GM23338 (cell line): ENCODE measurements around the gene ALG14. TPM values are rescaled to one million over a fixed set of nuclear protein-coding genes. Genes with fewer than 3 reads are reported as not detected.
"Not testable (repeated sequence)": the region's sequence is repeated elsewhere in the genome, so short reads cannot be mapped to it uniquely, and the experiment has no call there.

ENCODE experiments used
- ATAC-seq: fragments of 200-7000 bp; cut with Tn5 transposase; 3 replicates; pipeline ENCODE4 v1.9.1; 2020
- DNase-seq: peaks from one replicate; pipeline ENCODE4 v3.0.0-alpha.2; 2015; ENCODE audit warnings: low spot score
- H2AFZ ChIP-seq: fragments of 200-600 bp; sonication (generic); 2 replicates; pipeline ENCODE4 v1.8.0; 2016; ENCODE audit warnings: antibody characterized with exemption, mild to moderate bottlenecking, moderate library complexity
- H3F3A ChIP-seq: fragments of 200-600 bp; sonication (generic); replicated peaks from 2 replicates; pipeline ENCODE4 v1.8.0; 2017; ENCODE audit warnings: antibody characterized with exemption, mixed run types, low read depth
- H3K27ac ChIP-seq: fragments of 200-600 bp; sonication (generic); 2 replicates; pipeline ENCODE4 v1.6.1; 2016; ENCODE audit warnings: low read depth
- H3K27me3 ChIP-seq: fragments of 200-600 bp; sonication (generic); 2 replicates; pipeline ENCODE4 v1.8.0; 2016; ENCODE audit warnings: mild to moderate bottlenecking, mixed run types, moderate library complexity; ENCODE audit not compliant: insufficient read depth
- H3K36me3 ChIP-seq: fragments of 200-600 bp; sonication (generic); 2 replicates; pipeline ENCODE4 v1.8.0; 2016; ENCODE audit warnings: mild to moderate bottlenecking; ENCODE audit not compliant: insufficient read depth
- H3K4me1 ChIP-seq: fragments of 200-600 bp; sonication (generic); 2 replicates; pipeline ENCODE4 v1.8.0; 2016; ENCODE audit warnings: mild to moderate bottlenecking, moderate library complexity; ENCODE audit not compliant: insufficient read depth
- H3K4me2 ChIP-seq: fragments of 200-600 bp; sonication (generic); 2 replicates; pipeline ENCODE4 v1.7.1; 2017; ENCODE audit warnings: mixed run types
- H3K4me3 ChIP-seq: fragments of 200-600 bp; sonication (generic); 2 replicates; pipeline ENCODE4 v1.6.1; 2016; ENCODE audit warnings: mixed run types
- H3K79me2 ChIP-seq: fragments of 200-600 bp; sonication (generic); replicated peaks from 2 replicates; pipeline ENCODE4 v1.8.0; 2017; ENCODE audit warnings: mild to moderate bottlenecking; ENCODE audit not compliant: insufficient read depth
- H3K9me2 ChIP-seq: fragments of 200-600 bp; sonication (generic); 2 replicates; pipeline ENCODE4 v1.8.0; 2017; ENCODE audit not compliant: insufficient read depth
- H4K20me1 ChIP-seq: fragments of 200-600 bp; sonication (generic); replicated peaks from 2 replicates; pipeline ENCODE4 v1.8.0; 2017; ENCODE audit warnings: mild to moderate bottlenecking; ENCODE audit not compliant: insufficient read depth
- H3K27ac Mint-ChIP-seq: 2 replicates; pipeline ENCODE4 v1.8.0; 2020; ENCODE audit warnings: inconsistent platforms, mild to moderate bottlenecking, moderate library complexity, mixed read lengths
- H3K27me3 Mint-ChIP-seq: 3 replicates; pipeline ENCODE4 v1.8.0; 2022; ENCODE audit warnings: low read depth, mild to moderate bottlenecking, moderate library complexity, mixed read lengths, inconsistent platforms; ENCODE audit not compliant: insufficient read depth, poor library complexity
- H3K36me3 Mint-ChIP-seq: 3 replicates; pipeline ENCODE4 v1.8.0; 2021; ENCODE audit warnings: low read depth, mild to moderate bottlenecking, inconsistent platforms, moderate library complexity, mixed read lengths
- H3K4me1 Mint-ChIP-seq: 3 replicates; pipeline ENCODE4 v1.8.0; 2020; ENCODE audit warnings: mild to moderate bottlenecking, inconsistent platforms, mixed read lengths
- H3K4me3 Mint-ChIP-seq: 3 replicates; pipeline ENCODE4 v1.8.0; 2021; ENCODE audit warnings: moderate library complexity, mild to moderate bottlenecking, inconsistent platforms, mixed read lengths
- H3K9me3 Mint-ChIP-seq: 3 replicates; pipeline ENCODE4 v1.8.0; 2020; ENCODE audit warnings: moderate library complexity, mild to moderate bottlenecking, inconsistent platforms, mixed read lengths
- CREB1 ChIP-seq: fragments of 250-450 bp; sonication (Bioruptor Pico); IDR thresholded peaks from 2 replicates; pipeline ENCODE4 v1.5.0; 2020; ENCODE audit warnings: low read depth, mild to moderate bottlenecking, moderate library complexity
- NANOG ChIP-seq: IDR thresholded peaks from 2 replicates; pipeline ENCODE4 v1.6.1; 2016; ENCODE audit warnings: antibody characterized with exemption, borderline replicate concordance
- REST ChIP-seq: IDR thresholded peaks from one replicate; pipeline ENCODE4 v1.6.1; 2018; ENCODE audit warnings: antibody characterized with exemption; ENCODE audit not compliant: unreplicated experiment
- polyA plus RNA-seq: library from polyadenylated mRNA; unstranded; fragments of >200 nt; fragmentation: Nextera tagmentation; extraction: Ambion mirVana; gene quantifications from 2 replicates; pipeline ENCODE4 v1.2.1, GENCODE V29; 2016
- total RNA-seq: library from RNA; depleted of rRNA; stranded (reverse); fragments of >200 nt; shearing (Covaris generic); gene quantifications from 2 replicates; pipeline ENCODE4 v1.2.3, GENCODE V29; 2014
- TF ChIP-seq, protein P1 (sequence below): IDR thresholded peaks from 2 replicates; pipeline ENCODE4 v1.6.1; 2016; ENCODE audit warnings: antibody characterized with exemption
- TF ChIP-seq, protein P2 (sequence below), 2 experiments: fragments of 200-600 bp in 1 of 2; sonication (generic) in 1 of 2; conservative IDR thresholded peaks; 2 replicates each; pipeline versions ENCODE4 v1.5.1 to v1.6.1; 2016 to 2017; ENCODE audit warnings: antibody characterized with exemption in 2 of 2, low read depth in 2 of 2, mild to moderate bottlenecking in 2 of 2, moderate library complexity in 1 of 2

Gene ALG14
- total and polyA plus RNA-seq, 2 experiments from 2014 or later: 0.42 to 2.8 TPM

DNA sequence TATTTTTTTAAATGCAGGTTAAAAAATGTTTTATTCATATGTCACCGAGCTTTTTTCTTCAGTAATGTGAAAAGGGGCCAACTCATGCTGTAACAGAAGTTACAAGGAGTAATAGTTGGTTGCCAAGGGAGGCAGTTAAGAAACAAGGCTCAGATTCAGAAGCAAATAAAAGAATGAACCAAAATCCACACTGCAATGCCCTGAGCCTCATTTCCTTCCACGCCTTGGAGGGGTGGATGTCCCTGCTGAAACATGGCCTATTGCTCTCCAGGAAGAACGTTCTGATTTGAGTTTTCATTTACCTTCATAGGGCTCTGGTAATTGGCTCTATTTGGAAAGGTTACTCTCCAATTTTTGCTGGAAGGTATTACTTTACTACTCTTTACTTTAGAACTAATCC is 24.4 kb downstream of the ALG14 start (continued):
- TF ChIP-seq REST (no peak), NANOG (no peak)
- TF ChIP-seq, protein P1, sequence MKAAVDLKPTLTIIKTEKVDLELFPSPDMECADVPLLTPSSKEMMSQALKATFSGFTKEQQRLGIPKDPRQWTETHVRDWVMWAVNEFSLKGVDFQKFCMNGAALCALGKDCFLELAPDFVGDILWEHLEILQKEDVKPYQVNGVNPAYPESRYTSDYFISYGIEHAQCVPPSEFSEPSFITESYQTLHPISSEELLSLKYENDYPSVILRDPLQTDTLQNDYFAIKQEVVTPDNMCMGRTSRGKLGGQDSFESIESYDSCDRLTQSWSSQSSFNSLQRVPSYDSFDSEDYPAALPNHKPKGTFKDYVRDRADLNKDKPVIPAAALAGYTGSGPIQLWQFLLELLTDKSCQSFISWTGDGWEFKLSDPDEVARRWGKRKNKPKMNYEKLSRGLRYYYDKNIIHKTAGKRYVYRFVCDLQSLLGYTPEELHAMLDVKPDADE: no peak
- TF ChIP-seq, protein P2, sequence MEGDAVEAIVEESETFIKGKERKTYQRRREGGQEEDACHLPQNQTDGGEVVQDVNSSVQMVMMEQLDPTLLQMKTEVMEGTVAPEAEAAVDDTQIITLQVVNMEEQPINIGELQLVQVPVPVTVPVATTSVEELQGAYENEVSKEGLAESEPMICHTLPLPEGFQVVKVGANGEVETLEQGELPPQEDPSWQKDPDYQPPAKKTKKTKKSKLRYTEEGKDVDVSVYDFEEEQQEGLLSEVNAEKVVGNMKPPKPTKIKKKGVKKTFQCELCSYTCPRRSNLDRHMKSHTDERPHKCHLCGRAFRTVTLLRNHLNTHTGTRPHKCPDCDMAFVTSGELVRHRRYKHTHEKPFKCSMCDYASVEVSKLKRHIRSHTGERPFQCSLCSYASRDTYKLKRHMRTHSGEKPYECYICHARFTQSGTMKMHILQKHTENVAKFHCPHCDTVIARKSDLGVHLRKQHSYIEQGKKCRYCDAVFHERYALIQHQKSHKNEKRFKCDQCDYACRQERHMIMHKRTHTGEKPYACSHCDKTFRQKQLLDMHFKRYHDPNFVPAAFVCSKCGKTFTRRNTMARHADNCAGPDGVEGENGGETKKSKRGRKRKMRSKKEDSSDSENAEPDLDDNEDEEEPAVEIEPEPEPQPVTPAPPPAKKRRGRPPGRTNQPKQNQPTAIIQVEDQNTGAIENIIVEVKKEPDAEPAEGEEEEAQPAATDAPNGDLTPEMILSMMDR (conservative IDR thresholded peaks at IDR 0.05; ENCODE audit: low read depth in 2 of 2): no peak

GRCh38 chr1:95047624-95048023 is 25.1 kb downstream of the ALG14 start:
- not testable (repeated sequence) for H3K9me2 ChIP-seq, H3K36me3 Mint-ChIP-seq, H3K9me3 Mint-ChIP-seq, H2AFZ ChIP-seq, H3K27ac ChIP-seq, ATAC-seq, DNase-seq, H3K4me1 Mint-ChIP-seq, H3K27me3 ChIP-seq, H3K27ac Mint-ChIP-seq, H3K36me3 ChIP-seq, H3K27me3 Mint-ChIP-seq, H3F3A ChIP-seq, H3K4me3 Mint-ChIP-seq, H4K20me1 ChIP-seq, H3K4me3 ChIP-seq, H3K4me1 ChIP-seq, H3K4me2 ChIP-seq, H3K79me2 ChIP-seq

GRCh38 chr1:95046359-95046758 is 26.4 kb downstream of the ALG14 start:
- H3K9me3 Mint-ChIP-seq: no peaks in the 10 kb centered on the region
- no peak for ATAC-seq

More at GRCh38 chr1:95046359-95046758, 26.4 kb downstream of the ALG14 start:
- no peak for DNase-seq
- no peaks in the 10 kb centered on the region for H3K9me2 ChIP-seq
- H3K36me3 ChIP-seq: no peaks in the 10 kb centered on the region
- H3F3A ChIP-seq: no peaks in the 10 kb centered on the region
- H3K27ac ChIP-seq: no peak overlapping the region
- no peak overlapping the region for H2AFZ ChIP-seq
- TF ChIP-seq CREB1 (no peak), REST (no peak), NANOG (no peak)
- H3K4me3 Mint-ChIP-seq: no peak overlapping the region
- no peaks in the 10 kb centered on the region for H4K20me1 ChIP-seq
- no peaks in the 10 kb centered on the region for H3K4me1 ChIP-seq
- H3K4me1 Mint-ChIP-seq: no peaks in the 10 kb centered on the region
- H3K4me3 ChIP-seq: no peak overlapping the region
- H3K27me3 Mint-ChIP-seq: no peaks in the 10 kb centered on the region
- no peaks in the 10 kb centered on the region for H3K27me3 ChIP-seq
- H3K79me2 ChIP-seq: no peaks in the 10 kb centered on the region
- no peak overlapping the region for H3K4me2 ChIP-seq
- no peaks in the 10 kb centered on the region for H3K36me3 Mint-ChIP-seq
- no peak overlapping the region for H3K27ac Mint-ChIP-seq
